PFSK-1 (cell line): ENCODE measurements around the gene NOTUM.

ENCODE experiments used
- FOXP2 ChIP-seq: optimal IDR thresholded peaks from 2 replicates; pipeline ENCODE3; 2011; ENCODE audit warnings: borderline replicate concordance, control low read depth, inconsistent platforms; ENCODE audit not compliant: insufficient read depth; ENCODE audit errors: extremely low read length, extremely low read depth
- POLR2AphosphoS5 ChIP-seq: IDR thresholded peaks from 2 replicates; pipeline ENCODE4 v1.6.1; 2012; ENCODE audit warnings: low read depth, mild to moderate bottlenecking, control low read depth, low read length, moderate library complexity
- SIN3A ChIP-seq: IDR thresholded peaks from 2 replicates; pipeline ENCODE4 v1.6.1; 2012; ENCODE audit warnings: mild to moderate bottlenecking, low read length, moderate library complexity, borderline replicate concordance; ENCODE audit not compliant: insufficient read depth
- TAF1 ChIP-seq: IDR thresholded peaks from 2 replicates; pipeline ENCODE4 v1.6.1; 2012; ENCODE audit warnings: low read length, control low read depth, borderline replicate concordance; ENCODE audit not compliant: insufficient read depth
- TF ChIP-seq, protein P1 (sequence below), 2 experiments: IDR thresholded peaks; 2 replicates each; pipeline versions ENCODE4 v1.6.1 to v1.8.0; 2011 to 2012; ENCODE audit warnings: low read depth in 2 of 2, low read length in 2 of 2, control low read depth in 1 of 2, inconsistent platforms in 1 of 2, mild to moderate bottlenecking in 1 of 2, moderate library complexity in 1 of 2; ENCODE audit not compliant: insufficient read depth in 1 of 2

DNA sequence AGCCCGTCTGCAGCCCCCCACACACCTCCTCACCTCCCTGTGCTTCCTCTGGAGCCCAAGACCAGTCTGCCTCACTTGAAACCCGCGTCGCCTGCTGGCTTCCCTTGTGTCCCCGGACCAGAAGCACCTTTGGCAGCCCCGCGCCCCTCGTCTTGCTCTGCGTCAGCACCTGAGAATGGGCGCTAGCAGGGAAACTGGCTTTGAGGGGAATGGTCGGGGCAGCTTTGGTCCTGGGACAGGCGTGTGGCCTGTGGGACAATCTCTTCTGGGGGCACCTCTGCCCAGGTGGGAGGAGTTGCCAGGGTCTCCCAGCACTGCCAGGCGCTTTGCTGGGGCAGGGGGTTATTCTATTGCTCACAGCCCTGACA is 29.8 kb downstream of the NOTUM start:
- TF ChIP-seq POLR2AphosphoS5 = no peak
- TF ChIP-seq SIN3A = no peak
- TF ChIP-seq, protein P1, sequence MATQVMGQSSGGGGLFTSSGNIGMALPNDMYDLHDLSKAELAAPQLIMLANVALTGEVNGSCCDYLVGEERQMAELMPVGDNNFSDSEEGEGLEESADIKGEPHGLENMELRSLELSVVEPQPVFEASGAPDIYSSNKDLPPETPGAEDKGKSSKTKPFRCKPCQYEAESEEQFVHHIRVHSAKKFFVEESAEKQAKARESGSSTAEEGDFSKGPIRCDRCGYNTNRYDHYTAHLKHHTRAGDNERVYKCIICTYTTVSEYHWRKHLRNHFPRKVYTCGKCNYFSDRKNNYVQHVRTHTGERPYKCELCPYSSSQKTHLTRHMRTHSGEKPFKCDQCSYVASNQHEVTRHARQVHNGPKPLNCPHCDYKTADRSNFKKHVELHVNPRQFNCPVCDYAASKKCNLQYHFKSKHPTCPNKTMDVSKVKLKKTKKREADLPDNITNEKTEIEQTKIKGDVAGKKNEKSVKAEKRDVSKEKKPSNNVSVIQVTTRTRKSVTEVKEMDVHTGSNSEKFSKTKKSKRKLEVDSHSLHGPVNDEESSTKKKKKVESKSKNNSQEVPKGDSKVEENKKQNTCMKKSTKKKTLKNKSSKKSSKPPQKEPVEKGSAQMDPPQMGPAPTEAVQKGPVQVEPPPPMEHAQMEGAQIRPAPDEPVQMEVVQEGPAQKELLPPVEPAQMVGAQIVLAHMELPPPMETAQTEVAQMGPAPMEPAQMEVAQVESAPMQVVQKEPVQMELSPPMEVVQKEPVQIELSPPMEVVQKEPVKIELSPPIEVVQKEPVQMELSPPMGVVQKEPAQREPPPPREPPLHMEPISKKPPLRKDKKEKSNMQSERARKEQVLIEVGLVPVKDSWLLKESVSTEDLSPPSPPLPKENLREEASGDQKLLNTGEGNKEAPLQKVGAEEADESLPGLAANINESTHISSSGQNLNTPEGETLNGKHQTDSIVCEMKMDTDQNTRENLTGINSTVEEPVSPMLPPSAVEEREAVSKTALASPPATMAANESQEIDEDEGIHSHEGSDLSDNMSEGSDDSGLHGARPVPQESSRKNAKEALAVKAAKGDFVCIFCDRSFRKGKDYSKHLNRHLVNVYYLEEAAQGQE (IDR thresholded peaks at IDR 0.05; ENCODE audit: insufficient read depth in 1 of 2, low read depth in 2 of 2, low read length in 2 of 2) = no peak
- TF ChIP-seq TAF1 = no peak
- TF ChIP-seq FOXP2 = no peak
